ENCODE measurements around the gene GRIK3. TPM values are rescaled to one million over a fixed set of nuclear protein-coding genes. Genes with fewer than 3 reads are reported as not detected.

The GRIK3 gene
- total and polyA plus RNA-seq, 2 of the 8 experiments (the other 6 are each of a cell fraction or from before 2014, with no cell fraction given) = 2.1 to 3.4 TPM

DNA sequence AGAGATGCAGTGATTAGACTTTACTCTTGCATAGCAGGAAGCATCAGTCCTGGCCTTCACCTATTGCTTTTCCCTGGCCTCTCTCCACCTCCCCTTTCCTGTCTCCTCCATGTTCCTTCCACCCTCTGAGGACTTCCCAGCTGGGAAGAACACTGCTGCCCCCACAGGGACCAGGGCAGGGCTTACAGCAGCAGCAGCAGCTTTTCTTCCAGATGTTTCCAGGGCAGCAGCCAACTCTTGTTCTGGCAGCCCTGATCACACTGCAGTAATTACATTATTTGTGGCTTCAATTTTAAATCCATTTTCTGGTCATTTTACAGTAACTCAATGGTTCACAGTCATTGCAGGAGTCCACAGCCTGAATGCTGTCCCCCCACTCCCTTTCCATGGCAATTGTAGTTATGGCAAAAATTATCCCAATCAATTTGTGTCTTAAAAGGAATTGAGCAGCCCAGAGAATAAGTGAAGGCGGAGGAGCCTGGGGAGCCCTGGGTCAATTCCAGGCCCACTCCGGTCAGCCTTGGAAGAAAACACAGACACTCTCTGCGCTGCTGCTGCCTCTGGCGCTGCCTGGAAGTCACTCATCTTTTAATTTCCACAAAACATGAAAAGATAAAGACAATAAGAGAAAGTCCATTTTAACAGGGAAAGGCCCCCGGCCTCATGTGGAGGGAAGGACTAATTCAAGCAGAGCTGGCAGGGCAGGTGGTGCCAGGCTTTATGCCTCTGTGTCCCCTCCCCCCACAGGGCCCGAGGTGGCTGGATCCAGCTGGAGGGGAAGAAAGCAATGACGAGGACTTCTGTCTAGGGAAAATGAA, 148.6 kb downstream of the GRIK3 start:
- Histone ChIP-seq H3K79me1 (ENCODE audit: low read depth, low read length) (no peaks in the 10 kb centered on the region), H3K18ac (ENCODE audit: extremely low read depth, low read length) (no peak overlapping the region), H3K27me3 (replicated peaks in 1 of 4; ENCODE audit: control insufficient read depth in 3 of 4, extremely low read depth in 1 of 4, insufficient read depth in 3 of 4, low read length in 3 of 4) (no peaks in the 10 kb centered on the region), H3K9me3 (ENCODE audit: insufficient read depth in 2 of 2, low read depth in 1 of 2, low read length in 1 of 2) (no peaks in the 10 kb centered on the region), H2BK15ac (ENCODE audit: low read length) (no peak overlapping the region), H3K79me2 (ENCODE audit: control insufficient read depth in 1 of 2, insufficient read depth in 2 of 2, low read length in 2 of 2) (no peaks in the 10 kb centered on the region), H3K9ac (replicated peaks in 1 of 4; ENCODE audit: extremely low read depth in 1 of 4, low read depth in 3 of 4, low read length in 3 of 4) (no peak overlapping the region), H3K4me2 (ENCODE audit: insufficient read depth in 1 of 2, low read depth in 2 of 2, low read length in 2 of 2) (no peak overlapping the region), H3K4ac (replicated peaks; ENCODE audit: insufficient read length, low read depth, low read length) (no peak overlapping the region), H2BK5ac (ENCODE audit: low read depth, low read length) (no peak overlapping the region), H2BK12ac (ENCODE audit: low read depth, low read length) (no peak overlapping the region), H2AK5ac (ENCODE audit: low read depth, low read length) (no peak overlapping the region), H3K56ac (replicated peaks; ENCODE audit: insufficient read length, low read depth, low read length) (no peak overlapping the region), H3K14ac (ENCODE audit: insufficient read length) (no peak overlapping the region), H2AFZ (ENCODE audit: low read length) (no peak overlapping the region), H3K27ac (ENCODE audit: low read depth, low read length) (no peak overlapping the region), H2BK20ac (ENCODE audit: low read length) (no peak overlapping the region), H4K91ac (replicated peaks; ENCODE audit: insufficient read length, low read length) (no peak overlapping the region), H4K20me1 (replicated peaks in 1 of 2; ENCODE audit: control insufficient read depth in 1 of 2, insufficient read depth in 2 of 2, low read length in 2 of 2) (no peaks in the 10 kb centered on the region), H4K8ac (ENCODE audit: extremely low read depth, insufficient read depth, low read length) (no peak overlapping the region), H4K5ac (ENCODE audit: insufficient read length, low read depth, low read length) (no peak overlapping the region), H3K23ac (ENCODE audit: insufficient read length) (no peak overlapping the region), H3K4me1 (replicated peaks in 1 of 4; ENCODE audit: control insufficient read depth in 3 of 4, insufficient read depth in 4 of 4, low read length in 3 of 4) (peaks cover 0 to 3% (median 0%) of the 10 kb centered on the region in 4 experiments; a peak in 2 of 7 replicates), H3K23me2 (ENCODE audit: low read depth, low read length) (no peaks in the 10 kb centered on the region), H3K4me3 (ENCODE audit: extremely low read depth in 1 of 4, insufficient read depth in 2 of 4, low read depth in 3 of 4, low read length in 4 of 4) (no peak overlapping the region), H2BK120ac (replicated peaks; ENCODE audit: low read depth, low read length) (no peak overlapping the region), H3K36me3 (ENCODE audit: control insufficient read depth in 2 of 4, insufficient read depth in 4 of 4, low read length in 3 of 4) (no peaks in the 10 kb centered on the region; a peak in 1 of 8 replicates)
- WGBS, 2 experiments (ENCODE audit: extremely low coverage in 1 of 2, insufficient coverage in 1 of 2, insufficient read length in 1 of 2, insufficient replicate concordance in 2 of 2, low coverage in 1 of 2, low lambda C conversion rate in 2 of 2, missing lambda C conversion rate in 1 of 2) = 83% methylated on average over 7 of the region's 7 CpGs; no CpG with 5 or more reads in 1 of the 2 experiments
- ChIA-PET POLR2A (ENCODE audit: partially characterized antibody) (no interaction called here), CTCF (ENCODE audit: partially characterized antibody) (interaction anchor here (0.9 to 1.7 kb wide), 5 partner anchors 11 to 279 kb away, joined by 3 to 6 read pairs (median 4); no protein-coding TSS in a partner anchor)
- TF ChIP-seq, protein P1, sequence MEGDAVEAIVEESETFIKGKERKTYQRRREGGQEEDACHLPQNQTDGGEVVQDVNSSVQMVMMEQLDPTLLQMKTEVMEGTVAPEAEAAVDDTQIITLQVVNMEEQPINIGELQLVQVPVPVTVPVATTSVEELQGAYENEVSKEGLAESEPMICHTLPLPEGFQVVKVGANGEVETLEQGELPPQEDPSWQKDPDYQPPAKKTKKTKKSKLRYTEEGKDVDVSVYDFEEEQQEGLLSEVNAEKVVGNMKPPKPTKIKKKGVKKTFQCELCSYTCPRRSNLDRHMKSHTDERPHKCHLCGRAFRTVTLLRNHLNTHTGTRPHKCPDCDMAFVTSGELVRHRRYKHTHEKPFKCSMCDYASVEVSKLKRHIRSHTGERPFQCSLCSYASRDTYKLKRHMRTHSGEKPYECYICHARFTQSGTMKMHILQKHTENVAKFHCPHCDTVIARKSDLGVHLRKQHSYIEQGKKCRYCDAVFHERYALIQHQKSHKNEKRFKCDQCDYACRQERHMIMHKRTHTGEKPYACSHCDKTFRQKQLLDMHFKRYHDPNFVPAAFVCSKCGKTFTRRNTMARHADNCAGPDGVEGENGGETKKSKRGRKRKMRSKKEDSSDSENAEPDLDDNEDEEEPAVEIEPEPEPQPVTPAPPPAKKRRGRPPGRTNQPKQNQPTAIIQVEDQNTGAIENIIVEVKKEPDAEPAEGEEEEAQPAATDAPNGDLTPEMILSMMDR (IDR thresholded peaks at IDR 0.05; ENCODE audit: control extremely low read depth in 1 of 3, insufficient read depth in 1 of 3, low read depth in 1 of 3, low read length in 3 of 3) = peak; percentile 68 to 72 (median 68)
- TF ChIP-seq TAF7 (optimal IDR thresholded peaks at IDR 0.05; ENCODE audit: borderline replicate concordance, low read depth, low read length) (no peak), NRF1 (IDR thresholded peaks at IDR 0.05; ENCODE audit: low read depth, low read length) (no peak), TAF1 (IDR thresholded peaks at IDR 0.05; ENCODE audit: low read depth, low read length) (no peak), POU5F1 (IDR thresholded peaks at IDR 0.05; ENCODE audit: low read depth, low read length) (no peak), NANOG (IDR thresholded peaks at IDR 0.05; ENCODE audit: insufficient read depth, low read depth, low read length, poor library complexity, severe bottlenecking) (no peak), RAD21 (IDR thresholded peaks at IDR 0.05 in 1 of 2, conservative IDR thresholded peaks at IDR 0.05 in 1 of 2; ENCODE audit: low read depth in 2 of 2, low read length in 2 of 2) (peak; percentile 81 to 90)
- no peak for FAIRE-seq
- DNase-seq (ENCODE audit: low read depth in 1 of 2, low spot score in 2 of 2) = peak in 1 of 2 experiments; percentile 38
